K562 (cell line): ENCODE results near the gene NRARP. TPM values are rescaled to one million over a fixed set of nuclear protein-coding genes. Genes with fewer than 3 reads are reported as not detected.
A peak's percentile ranks its signal among the peaks of the same experiment; 100 is the strongest.

Source experiments
- EGR1 ChIP-seq: fragments of 450-650 bp; conservative IDR thresholded peaks from 2 replicates; pipeline ENCODE4 v1.6.1; 2017; ENCODE audit warnings: mild to moderate bottlenecking
- ETS1 ChIP-seq: conservative IDR thresholded peaks from 2 replicates; pipeline ENCODE4 v1.6.1; 2011; ENCODE audit warnings: low read depth, mild to moderate bottlenecking, low read length; ENCODE audit not compliant: control insufficient read depth
- GABPA ChIP-seq: fragments of 200-800 bp; sonication (Bioruptor generic); conservative IDR thresholded peaks from 2 replicates; pipeline ENCODE4 v1.6.1; 2016; ENCODE audit warnings: low read depth, missing genetic modification characterization, missing compliant biosample characterization
- POLR2G ChIP-seq: fragments of 200-400 bp; formaldehyde crosslinking; IDR thresholded peaks from 2 replicates; pipeline ENCODE4 v1.6.1; 2017; ENCODE audit warnings: low read depth, mild to moderate bottlenecking, antibody characterized with exemption, low read length, moderate library complexity
- VEZF1 ChIP-seq: fragments of 200-800 bp; sonication (Bioruptor generic); IDR thresholded peaks from 2 replicates; pipeline ENCODE4 v1.6.1; 2017; ENCODE audit warnings: missing genetic modification characterization, missing compliant biosample characterization
- ZBED1 ChIP-seq: IDR thresholded peaks from 2 replicates; pipeline ENCODE4 v1.6.1; 2014
- ZFX ChIP-seq: sonication (generic); formaldehyde crosslinking; IDR thresholded peaks from 2 replicates; pipeline ENCODE4 v1.8.0; 2022; ENCODE audit warnings: mild to moderate bottlenecking, missing genetic modification reagents, moderate library complexity
- polyA plus RNA-seq, 8 experiments: library from polyadenylated mRNA; depleted of rRNA in 4 of 8; stranded (reverse) in 5 of 8; unstranded in 3 of 8; fragments of >200 nt; fragmentation: Nextera tagmentation in 2 of 8; fragmentation: Illumina TruSeq in 1 of 8; extraction: Ambion mirVana in 2 of 8; extraction: Trizol in 1 of 8; gene quantifications; 2 replicates each; pipeline versions ENCODE4 v1.2.1 to v1.2.3, GENCODE V29; 2011 to 2014; ENCODE audit warnings: inconsistent platforms in 1 of 8, missing spikeins in 1 of 8
- total RNA-seq, 7 experiments: library from RNA; depleted of rRNA in 6 of 7; stranded (reverse); fragments of >200 nt in 6 of 7; fragmentation: Illumina TruSeq in 2 of 7; extraction: Trizol in 2 of 7; gene quantifications; 2 replicates each; pipeline versions ENCODE4 v1.2.1 to v1.2.3, GENCODE V29; 2011 to 2021; ENCODE audit warnings: low replicate concordance in 1 of 7
- TF ChIP-seq, protein P1 (sequence below), 2 experiments: fragments of 450-650 bp in 1 of 2; sonication (generic) in 1 of 2; formaldehyde crosslinking in 1 of 2; IDR thresholded peaks; 2 replicates each; pipeline versions ENCODE4 v1.7.1 to v1.9.0; 2016 to 2022; ENCODE audit warnings: inconsistent platforms in 1 of 2, mild to moderate bottlenecking in 1 of 2, missing genetic modification reagents in 1 of 2
- TF ChIP-seq, protein P2 (sequence below): sonication (generic); formaldehyde crosslinking; IDR thresholded peaks from 2 replicates; pipeline ENCODE4 v1.8.1; 2023; ENCODE audit warnings: mild to moderate bottlenecking, missing genetic modification reagents
- TF ChIP-seq, protein P3 (sequence below), 2 experiments: fragments of 250-450 bp in 1 of 2; fragments of 450-650 bp in 1 of 2; sonication (Bioruptor Pico) in 1 of 2; IDR thresholded peaks; 2 replicates each; pipeline versions ENCODE4 v1.6.1 to v1.8.0; 2016 to 2021; ENCODE audit warnings: mild to moderate bottlenecking in 2 of 2, moderate library complexity in 2 of 2, missing compliant biosample characterization in 1 of 2, missing genetic modification characterization in 1 of 2

NRARP gene
- total and polyA plus RNA-seq, 9 of the 15 experiments (the other 6 are each of a cell fraction or from before 2014, with no cell fraction given), result 2.0 to 24.5 (median 7.2) TPM; not detected in 2

DNA sequence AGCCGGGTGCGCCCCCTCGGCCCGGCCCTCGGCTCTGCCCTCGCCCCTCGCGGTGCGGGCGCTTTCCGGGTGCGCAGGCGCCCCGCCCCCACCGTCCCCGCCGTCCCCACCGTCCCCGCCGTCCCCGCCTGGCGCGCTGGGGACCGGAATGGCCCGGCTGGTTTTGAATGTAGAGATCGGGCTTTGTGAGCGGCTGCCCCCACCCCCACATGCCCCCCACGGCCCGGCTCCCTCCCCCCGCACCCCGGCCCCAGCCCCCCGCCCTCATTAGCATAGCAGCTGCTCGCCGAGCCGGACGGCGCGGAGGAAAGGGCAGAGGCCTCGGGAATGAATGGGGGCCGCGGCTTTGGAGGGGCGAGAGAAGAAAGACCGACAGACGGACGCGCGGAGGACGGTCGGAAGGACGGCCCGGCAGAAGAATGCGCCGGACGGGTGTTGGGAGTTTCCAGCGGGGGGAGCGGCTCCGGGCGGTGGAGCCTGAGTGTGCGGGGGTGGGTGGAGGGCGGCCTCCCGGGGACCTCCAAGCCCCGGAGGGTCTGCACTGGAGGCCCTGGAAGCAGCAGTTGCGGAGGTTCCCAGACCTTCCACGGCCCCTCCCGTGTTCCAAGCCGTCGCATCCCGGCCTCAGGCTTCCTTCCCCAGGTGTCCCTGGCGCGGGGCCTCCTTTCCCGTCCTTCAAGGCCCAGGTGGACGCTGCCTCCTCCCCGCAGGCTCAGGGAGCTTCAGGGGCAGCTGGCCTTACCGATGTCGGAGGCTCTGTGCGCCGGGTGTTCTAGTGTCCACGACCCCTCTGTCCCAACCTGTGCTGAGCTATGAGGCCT is 6.0 kb downstream of the NRARP start (continued):
- TF ChIP-seq, protein P1, sequence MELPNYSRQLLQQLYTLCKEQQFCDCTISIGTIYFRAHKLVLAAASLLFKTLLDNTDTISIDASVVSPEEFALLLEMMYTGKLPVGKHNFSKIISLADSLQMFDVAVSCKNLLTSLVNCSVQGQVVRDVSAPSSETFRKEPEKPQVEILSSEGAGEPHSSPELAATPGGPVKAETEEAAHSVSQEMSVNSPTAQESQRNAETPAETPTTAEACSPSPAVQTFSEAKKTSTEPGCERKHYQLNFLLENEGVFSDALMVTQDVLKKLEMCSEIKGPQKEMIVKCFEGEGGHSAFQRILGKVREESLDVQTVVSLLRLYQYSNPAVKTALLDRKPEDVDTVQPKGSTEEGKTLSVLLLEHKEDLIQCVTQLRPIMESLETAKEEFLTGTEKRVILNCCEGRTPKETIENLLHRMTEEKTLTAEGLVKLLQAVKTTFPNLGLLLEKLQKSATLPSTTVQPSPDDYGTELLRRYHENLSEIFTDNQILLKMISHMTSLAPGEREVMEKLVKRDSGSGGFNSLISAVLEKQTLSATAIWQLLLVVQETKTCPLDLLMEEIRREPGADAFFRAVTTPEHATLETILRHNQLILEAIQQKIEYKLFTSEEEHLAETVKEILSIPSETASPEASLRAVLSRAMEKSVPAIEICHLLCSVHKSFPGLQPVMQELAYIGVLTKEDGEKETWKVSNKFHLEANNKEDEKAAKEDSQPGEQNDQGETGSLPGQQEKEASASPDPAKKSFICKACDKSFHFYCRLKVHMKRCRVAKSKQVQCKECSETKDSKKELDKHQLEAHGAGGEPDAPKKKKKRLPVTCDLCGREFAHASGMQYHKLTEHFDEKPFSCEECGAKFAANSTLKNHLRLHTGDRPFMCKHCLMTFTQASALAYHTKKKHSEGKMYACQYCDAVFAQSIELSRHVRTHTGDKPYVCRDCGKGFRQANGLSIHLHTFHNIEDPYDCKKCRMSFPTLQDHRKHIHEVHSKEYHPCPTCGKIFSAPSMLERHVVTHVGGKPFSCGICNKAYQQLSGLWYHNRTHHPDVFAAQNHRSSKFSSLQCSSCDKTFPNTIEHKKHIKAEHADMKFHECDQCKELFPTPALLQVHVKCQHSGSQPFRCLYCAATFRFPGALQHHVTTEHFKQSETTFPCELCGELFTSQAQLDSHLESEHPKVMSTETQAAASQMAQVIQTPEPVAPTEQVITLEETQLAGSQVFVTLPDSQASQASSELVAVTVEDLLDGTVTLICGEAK (IDR thresholded peaks at IDR 0.05), result no peak
- TF ChIP-seq, protein P1 (CRISPR knock-in tag; IDR thresholded peaks at IDR 0.05), result no peak
- TF ChIP-seq ZBED1 (no peak), VEZF1 (peak; percentile 63), EGR1 (peak; percentile 75), GABPA (tag) (peak; percentile 12; the same call in 1 of the 2 replicates), POLR2G (peak; percentile 19), ZFX (peak; percentile 41; the same call in 1 of the 2 replicates), ETS1 (0 out of 2 replicates have a peak, but pooled peaks have one; percentile 30)
- TF ChIP-seq, protein P2, sequence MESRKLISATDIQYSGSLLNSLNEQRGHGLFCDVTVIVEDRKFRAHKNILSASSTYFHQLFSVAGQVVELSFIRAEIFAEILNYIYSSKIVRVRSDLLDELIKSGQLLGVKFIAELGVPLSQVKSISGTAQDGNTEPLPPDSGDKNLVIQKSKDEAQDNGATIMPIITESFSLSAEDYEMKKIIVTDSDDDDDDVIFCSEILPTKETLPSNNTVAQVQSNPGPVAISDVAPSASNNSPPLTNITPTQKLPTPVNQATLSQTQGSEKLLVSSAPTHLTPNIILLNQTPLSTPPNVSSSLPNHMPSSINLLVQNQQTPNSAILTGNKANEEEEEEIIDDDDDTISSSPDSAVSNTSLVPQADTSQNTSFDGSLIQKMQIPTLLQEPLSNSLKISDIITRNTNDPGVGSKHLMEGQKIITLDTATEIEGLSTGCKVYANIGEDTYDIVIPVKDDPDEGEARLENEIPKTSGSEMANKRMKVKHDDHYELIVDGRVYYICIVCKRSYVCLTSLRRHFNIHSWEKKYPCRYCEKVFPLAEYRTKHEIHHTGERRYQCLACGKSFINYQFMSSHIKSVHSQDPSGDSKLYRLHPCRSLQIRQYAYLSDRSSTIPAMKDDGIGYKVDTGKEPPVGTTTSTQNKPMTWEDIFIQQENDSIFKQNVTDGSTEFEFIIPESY (CRISPR knock-in tag), result 0 out of 2 replicates have a peak, but pooled peaks have one; percentile 16
- TF ChIP-seq, protein P3, sequence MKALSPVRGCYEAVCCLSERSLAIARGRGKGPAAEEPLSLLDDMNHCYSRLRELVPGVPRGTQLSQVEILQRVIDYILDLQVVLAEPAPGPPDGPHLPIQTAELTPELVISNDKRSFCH (CRISPR knock-in tag; IDR thresholded peaks at IDR 0.05), result no peak
- TF ChIP-seq, protein P3 (tag; IDR thresholded peaks at IDR 0.05), result 0 out of 2 replicates have a peak, but pooled peaks have one; percentile 13
